ENCODE results near the gene ATF4. TPM values are rescaled to one million over a fixed set of nuclear protein-coding genes. Genes with fewer than 3 reads are reported as not detected.
A peak's percentile ranks its signal among the peaks of the same experiment; 100 is the strongest.

Gene ATF4
- total RNA-seq, 2 experiments from 2014 or later = 720 to 732 TPM

GRCh38 chr22:39558950-39559349 lies 38.6 kb downstream of the ATF4 start:
- Histone ChIP-seq H3K4me2 (ENCODE audit: low read length) (no peak overlapping the region), H3K79me2 (ENCODE audit: insufficient read depth, low read depth, low read length) (no peaks in the 10 kb centered on the region), H3K4me1 (ENCODE audit: insufficient read depth, low read length, poor library complexity, severe bottlenecking) (no peaks in the 10 kb centered on the region), H4K20me1 (ENCODE audit: insufficient read depth, low read length) (no peaks in the 10 kb centered on the region), H2AFZ (ENCODE audit: low read length) (no peak overlapping the region), H3K9me2 (ENCODE audit: insufficient read depth, low read length) (no peaks in the 10 kb centered on the region), H3K4me3 (ENCODE audit: low read depth, low read length, poor library complexity, severe bottlenecking) (no peak overlapping the region), H3K36me3 (ENCODE audit: insufficient read depth, low read length) (no peaks in the 10 kb centered on the region), H3K27ac (ENCODE audit: low read depth, low read length, poor library complexity, severe bottlenecking) (no peak overlapping the region), H3K9me3 (ENCODE audit: low read length) (no peaks in the 10 kb centered on the region)
- ChIA-PET POLR2A (no interaction called here), CTCF (ENCODE audit: unreplicated experiment) (interaction anchor here (0.6 kb wide), 1 partner anchor 141 kb away, joined by 5 read pairs; no protein-coding TSS in a partner anchor)
- DNase-seq (ENCODE audit: low spot score) = no peak
- BruUV-seq (replicated peaks) = no TSS peak
- intact Hi-C loops (cut with micrococcal nuclease; ENCODE audit: unreplicated experiment) = no loop called here
- TF ChIP-seq EZH2phosphoT487 (IDR thresholded peaks at IDR 0.05; ENCODE audit: borderline replicate concordance, low read depth, low read length) (no peak), CTCF (conservative IDR thresholded peaks at IDR 0.05; ENCODE audit: low read length) (no peak)

DNA sequence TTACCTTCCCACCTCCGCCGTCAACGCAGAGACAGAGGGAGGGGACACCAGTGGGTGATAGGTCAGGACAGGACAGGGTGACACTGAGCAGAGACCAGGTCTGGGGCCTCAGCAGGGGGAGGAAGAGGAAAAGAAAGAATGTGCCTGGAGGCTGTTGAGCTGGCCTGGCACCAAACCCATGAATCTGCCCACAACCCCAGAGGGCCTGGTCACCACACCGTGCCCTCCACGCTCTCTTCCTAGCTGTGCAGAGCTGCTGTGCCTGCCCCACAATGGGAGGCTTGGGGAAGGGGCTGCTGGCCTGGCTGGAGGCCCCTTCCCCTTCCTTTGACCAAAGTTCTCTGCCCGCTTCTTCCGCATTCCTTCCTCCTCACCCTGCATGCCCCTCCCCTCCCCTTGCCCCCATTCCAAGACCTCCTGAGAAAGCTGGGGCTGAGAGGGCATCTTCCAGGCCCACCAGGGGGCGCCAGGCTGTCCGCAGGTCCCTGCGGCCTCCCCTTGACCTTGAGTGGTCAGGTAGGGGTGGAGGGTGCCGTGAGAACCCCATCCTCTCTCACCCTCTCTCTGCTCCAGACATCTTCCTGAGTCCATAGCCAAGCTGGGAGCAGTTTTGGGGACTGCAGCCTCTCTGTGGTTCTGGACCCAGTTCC lies 39.2 kb downstream of the ATF4 start:
- Histone ChIP-seq H3K4me2 (ENCODE audit: low read length) (no peak overlapping the region), H3K9me3 (ENCODE audit: low read length) (no peaks in the 10 kb centered on the region), H3K79me2 (ENCODE audit: insufficient read depth, low read depth, low read length) (no peaks in the 10 kb centered on the region), H3K9me2 (ENCODE audit: insufficient read depth, low read length) (no peaks in the 10 kb centered on the region), H3K36me3 (ENCODE audit: insufficient read depth, low read length) (no peaks in the 10 kb centered on the region), H2AFZ (ENCODE audit: low read length) (no peak overlapping the region), H3K4me3 (ENCODE audit: low read depth, low read length, poor library complexity, severe bottlenecking) (no peak overlapping the region), H4K20me1 (ENCODE audit: insufficient read depth, low read length) (no peaks in the 10 kb centered on the region), H3K27ac (ENCODE audit: low read depth, low read length, poor library complexity, severe bottlenecking) (no peak overlapping the region), H3K4me1 (ENCODE audit: insufficient read depth, low read length, poor library complexity, severe bottlenecking) (no peaks in the 10 kb centered on the region)
- TF ChIP-seq CTCF (conservative IDR thresholded peaks at IDR 0.05; ENCODE audit: low read length) (peak; percentile 77), EZH2phosphoT487 (IDR thresholded peaks at IDR 0.05; ENCODE audit: borderline replicate concordance, low read depth, low read length) (no peak)
- BruUV-seq (replicated peaks) = no TSS peak
- ChIA-PET CTCF (ENCODE audit: unreplicated experiment) (interaction anchor here (0.6 kb wide), 1 partner anchor 442 kb away, joined by 3 read pairs; no protein-coding TSS in a partner anchor), POLR2A (no interaction called here)
- peak; percentile 22 for DNase-seq (ENCODE audit: low spot score)
- intact Hi-C loops (cut with micrococcal nuclease; ENCODE audit: unreplicated experiment) = no loop called here

DNA sequence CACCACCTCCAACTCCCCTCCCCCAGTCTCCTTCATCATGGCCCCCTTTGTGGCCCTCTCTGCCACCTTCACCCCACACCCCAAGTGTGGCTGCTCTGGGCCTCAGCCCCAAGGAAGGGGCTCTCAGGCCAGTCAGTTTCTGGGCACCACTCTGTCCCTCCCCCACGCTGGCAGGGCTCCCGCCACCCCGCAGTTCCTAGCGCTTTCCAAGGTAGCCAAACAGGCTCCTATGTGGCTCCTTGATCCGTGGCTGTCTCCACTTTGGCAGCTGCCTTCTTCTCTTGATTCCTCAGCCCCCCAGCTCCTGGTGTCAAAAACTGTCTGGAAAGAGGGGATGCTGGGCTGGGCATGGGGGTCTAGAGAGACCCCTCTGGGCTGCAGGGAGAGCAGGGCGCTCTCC lies 39.8 kb downstream of the ATF4 start:
- DNase-seq (ENCODE audit: low spot score) = no peak
- H3K4me3 ChIP-seq (ENCODE audit: low read depth, low read length, poor library complexity, severe bottlenecking) = no peak overlapping the region
- intact Hi-C loops (cut with micrococcal nuclease; ENCODE audit: unreplicated experiment) = no loop called here
- H3K79me2 ChIP-seq (ENCODE audit: insufficient read depth, low read depth, low read length) = no peaks in the 10 kb centered on the region
- ChIA-PET POLR2A (no interaction called here), CTCF (ENCODE audit: unreplicated experiment) (interaction anchor here (0.6 kb wide), 1 partner anchor 442 kb away, joined by 3 read pairs; no protein-coding TSS in a partner anchor)
- no peak overlapping the region for H2AFZ ChIP-seq (ENCODE audit: low read length)
- H4K20me1 ChIP-seq (ENCODE audit: insufficient read depth, low read length) = no peaks in the 10 kb centered on the region
- H3K4me2 ChIP-seq (ENCODE audit: low read length) = no peak overlapping the region
- no peaks in the 10 kb centered on the region for H3K9me2 ChIP-seq (ENCODE audit: insufficient read depth, low read length)
- no TSS peak for BruUV-seq (replicated peaks)
- TF ChIP-seq CTCF (conservative IDR thresholded peaks at IDR 0.05; ENCODE audit: low read length) (no peak), EZH2phosphoT487 (IDR thresholded peaks at IDR 0.05; ENCODE audit: borderline replicate concordance, low read depth, low read length) (no peak)
- H3K27ac ChIP-seq (ENCODE audit: low read depth, low read length, poor library complexity, severe bottlenecking) = no peak overlapping the region
- H3K9me3 ChIP-seq (ENCODE audit: low read length) = no peaks in the 10 kb centered on the region
- no peaks in the 10 kb centered on the region for H3K36me3 ChIP-seq (ENCODE audit: insufficient read depth, low read length)
- no peaks in the 10 kb centered on the region for H3K4me1 ChIP-seq (ENCODE audit: insufficient read depth, low read length, poor library complexity, severe bottlenecking)

Measured in OCI-LY7 (cell line).